Keratinocyte (primary cell): Measurements from ENCODE around the gene PCDH9. TPM values are rescaled to one million over a fixed set of nuclear protein-coding genes. Genes with fewer than 3 reads are reported as not detected.

ENCODE experiments used
- DNase-seq: peaks from one replicate; pipeline ENCODE4 v3.0.0-alpha.2; 2011; ENCODE audit warnings: low read depth, missing footprints, low spot score
- FAIRE-seq: peaks from 2 replicates; lab custom pipeline; 2011; peaks lifted over from hg19 to GRCh38; lab: Jason Lieb, UNC
- H2AFZ ChIP-seq: 2 replicates; pipeline ENCODE4 v1.6.0; 2012; ENCODE audit warnings: low read length, control low read depth, inconsistent platforms; ENCODE audit not compliant: control insufficient read depth
- H3K27ac ChIP-seq: 2 replicates; pipeline ENCODE4 v1.5.1; 2011; ENCODE audit warnings: low read length; ENCODE audit not compliant: control insufficient read depth, insufficient read depth
- H3K27me3 ChIP-seq: 3 replicates; pipeline ENCODE4 v1.6.0; 2011; ENCODE audit warnings: low read length; ENCODE audit not compliant: control insufficient read depth, insufficient read depth; ENCODE audit errors: extremely low read depth
- H3K36me3 ChIP-seq, 2 experiments: 2 replicates in 1 of 2; 3 replicates in 1 of 2; pipeline ENCODE4 v1.5.1; 2011; ENCODE audit warnings: low read length in 2 of 2, mild to moderate bottlenecking in 1 of 2; ENCODE audit not compliant: control insufficient read depth in 2 of 2, insufficient read depth in 2 of 2; ENCODE audit errors: extremely low read depth in 1 of 2
- H3K4me1 ChIP-seq: 3 replicates; pipeline ENCODE4 v1.5.1; 2011; ENCODE audit warnings: low read length; ENCODE audit not compliant: control insufficient read depth, insufficient read depth; ENCODE audit errors: extremely low read depth
- H3K4me2 ChIP-seq: 3 replicates; pipeline ENCODE4 v1.6.0; 2011; ENCODE audit warnings: low read depth, low read length; ENCODE audit not compliant: control insufficient read depth, insufficient read depth; ENCODE audit errors: extremely low read depth
- H3K4me3 ChIP-seq, 3 experiments: fragments of 200-600 bp in 1 of 3; sonication (generic) in 1 of 3; 2 replicates in 2 of 3; 3 replicates in 1 of 3; pipeline ENCODE4 v1.5.1; 2011 to 2016; ENCODE audit warnings: low read length in 3 of 3, mild to moderate bottlenecking in 3 of 3, control low read depth in 2 of 3, inconsistent platforms in 1 of 3, low read depth in 1 of 3, mixed read lengths in 1 of 3, mixed run types in 1 of 3, moderate library complexity in 1 of 3; ENCODE audit not compliant: control insufficient read depth in 2 of 3, insufficient read depth in 2 of 3; ENCODE audit errors: extremely low read depth in 1 of 3
- H3K79me2 ChIP-seq: 2 replicates; pipeline ENCODE4 v1.6.0; 2012; ENCODE audit warnings: low read length; ENCODE audit not compliant: control insufficient read depth, insufficient read depth
- H3K9ac ChIP-seq: 3 replicates; pipeline ENCODE4 v1.6.0; 2011; ENCODE audit warnings: low read length; ENCODE audit not compliant: control insufficient read depth, insufficient read depth; ENCODE audit errors: extremely low read depth
- H3K9me1 ChIP-seq: 3 replicates; pipeline ENCODE4 v1.6.0; 2011; ENCODE audit warnings: low read length; ENCODE audit not compliant: control insufficient read depth, insufficient read depth; ENCODE audit errors: extremely low read depth
- H3K9me3 ChIP-seq: 2 replicates; pipeline ENCODE4 v1.5.1; 2012; ENCODE audit warnings: low read depth, low read length; ENCODE audit not compliant: control insufficient read depth
- H4K20me1 ChIP-seq: 3 replicates; pipeline ENCODE4 v1.6.0; 2011; ENCODE audit warnings: low read length; ENCODE audit not compliant: control insufficient read depth, insufficient read depth; ENCODE audit errors: extremely low read depth
- EZH2 ChIP-seq: IDR thresholded peaks from one replicate; pipeline ENCODE4 v1.6.1; 2012; ENCODE audit warnings: inconsistent platforms, mild to moderate bottlenecking, low read length, moderate library complexity
- dilution Hi-C: fragments of 300-500 bp; cut with MboI; formaldehyde crosslinking; loops from one replicate; pipeline ENCODE4 v1.7.0; 2020; ENCODE audit warnings: low sequenced_read_pairs; ENCODE audit not compliant: extremely low pct_ligation_motif_present
- polyA plus RNA-seq, 5 experiments: library from polyadenylated mRNA; depleted of rRNA in 3 of 5; stranded (reverse) in 3 of 5; stranded (forward) in 1 of 5; unstranded in 1 of 5; fragments of >200 nt; gene quantifications; 1 replicate in 1 of 5; 2 replicates in 3 of 5; 3 replicates in 1 of 5; pipeline versions ENCODE4 v1.2.1 to v1.2.3, GENCODE V29; 2011 to 2012; ENCODE audit warnings: missing spikeins in 2 of 5, low read depth in 1 of 5, low replicate concordance in 1 of 5
- TF ChIP-seq, protein P1 (sequence below), 3 experiments: IDR thresholded peaks in 1 of 3; conservative IDR thresholded peaks in 1 of 3; optimal IDR thresholded peaks in 1 of 3; 2 replicates in 2 of 3; 3 replicates in 1 of 3; pipeline versions ENCODE3 to v1.5.1; 2011; ENCODE audit warnings: low read length in 3 of 3, mild to moderate bottlenecking in 3 of 3, moderate library complexity in 2 of 3, control low read depth in 1 of 3, inconsistent platforms in 1 of 3; ENCODE audit not compliant: insufficient read depth in 2 of 3; ENCODE audit errors: extremely low read depth in 1 of 3

The PCDH9 gene
- polyA plus RNA-seq, 1 donor (not counting 4 experiments of a cell fraction or from before 2014, with no cell fraction given) = 0.21 TPM

DNA sequence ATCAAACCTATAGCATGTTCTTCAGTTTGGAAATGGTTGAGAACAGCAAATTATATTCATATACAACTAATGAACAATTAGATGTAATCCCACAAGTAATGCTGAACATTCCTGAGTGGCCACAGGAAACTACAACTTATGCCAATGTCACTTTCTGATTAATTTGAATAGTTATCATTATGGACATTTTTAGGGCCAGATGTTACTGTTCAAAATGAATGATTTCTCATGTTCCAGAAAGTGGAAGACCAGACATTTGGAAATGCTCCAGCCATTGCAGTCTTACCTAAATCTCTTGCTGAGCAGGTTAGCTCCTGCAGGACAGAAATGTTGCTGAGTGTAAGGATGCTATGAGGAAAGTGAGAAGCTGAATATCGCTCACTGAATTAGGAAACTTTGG, 819.8 kb downstream of the PCDH9 start:
- no peaks in the 10 kb centered on the region for H3K9me3 ChIP-seq
- FAIRE-seq (no peak), DNase-seq (no peak)
- dilution Hi-C loops = no loop called here
- H4K20me1 ChIP-seq = no peaks in the 10 kb centered on the region
- H3K27ac ChIP-seq = no peak overlapping the region
- TF ChIP-seq EZH2 = no peak
- TF ChIP-seq, protein P1, sequence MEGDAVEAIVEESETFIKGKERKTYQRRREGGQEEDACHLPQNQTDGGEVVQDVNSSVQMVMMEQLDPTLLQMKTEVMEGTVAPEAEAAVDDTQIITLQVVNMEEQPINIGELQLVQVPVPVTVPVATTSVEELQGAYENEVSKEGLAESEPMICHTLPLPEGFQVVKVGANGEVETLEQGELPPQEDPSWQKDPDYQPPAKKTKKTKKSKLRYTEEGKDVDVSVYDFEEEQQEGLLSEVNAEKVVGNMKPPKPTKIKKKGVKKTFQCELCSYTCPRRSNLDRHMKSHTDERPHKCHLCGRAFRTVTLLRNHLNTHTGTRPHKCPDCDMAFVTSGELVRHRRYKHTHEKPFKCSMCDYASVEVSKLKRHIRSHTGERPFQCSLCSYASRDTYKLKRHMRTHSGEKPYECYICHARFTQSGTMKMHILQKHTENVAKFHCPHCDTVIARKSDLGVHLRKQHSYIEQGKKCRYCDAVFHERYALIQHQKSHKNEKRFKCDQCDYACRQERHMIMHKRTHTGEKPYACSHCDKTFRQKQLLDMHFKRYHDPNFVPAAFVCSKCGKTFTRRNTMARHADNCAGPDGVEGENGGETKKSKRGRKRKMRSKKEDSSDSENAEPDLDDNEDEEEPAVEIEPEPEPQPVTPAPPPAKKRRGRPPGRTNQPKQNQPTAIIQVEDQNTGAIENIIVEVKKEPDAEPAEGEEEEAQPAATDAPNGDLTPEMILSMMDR (optimal IDR thresholded peaks at IDR 0.05 in 1 of 3, IDR thresholded peaks at IDR 0.05 in 1 of 3, conservative IDR thresholded peaks at IDR 0.05 in 1 of 3; ENCODE audit: extremely low read depth in 1 of 3, insufficient read depth in 2 of 3, low read length in 3 of 3) = no peak
- no peak overlapping the region for H3K4me2 ChIP-seq
- H3K27me3 ChIP-seq = no peaks in the 10 kb centered on the region
- H3K9ac ChIP-seq = no peak overlapping the region
- H3K36me3 ChIP-seq = no peaks in the 10 kb centered on the region
- no peaks in the 10 kb centered on the region for H3K9me1 ChIP-seq
- H3K4me1 ChIP-seq = peaks cover 6% of the 10 kb centered on the region
- no peak overlapping the region for H3K4me3 ChIP-seq
- H2AFZ ChIP-seq = no peak overlapping the region
- no peaks in the 10 kb centered on the region for H3K79me2 ChIP-seq

DNA sequence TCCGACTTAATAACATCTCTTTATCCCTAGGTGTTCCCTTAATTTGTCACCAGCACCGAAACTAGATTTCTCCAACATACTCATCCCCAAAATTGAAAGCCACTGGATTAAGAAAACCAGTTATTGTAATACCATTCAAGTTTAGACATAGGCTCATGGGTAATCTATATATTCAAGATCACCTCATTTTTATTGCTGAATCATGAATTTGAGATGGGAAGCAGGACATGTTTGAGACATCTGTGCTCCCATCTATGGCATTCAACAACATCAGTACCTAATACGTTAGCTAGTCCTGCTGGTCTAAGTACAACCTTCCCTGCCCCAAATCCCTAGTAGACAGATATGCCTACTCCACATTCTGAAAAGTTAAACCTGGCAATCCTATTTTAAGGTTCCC, 820.6 kb downstream of the PCDH9 start:
- no peak for TF ChIP-seq EZH2
- TF ChIP-seq, protein P1 (optimal IDR thresholded peaks at IDR 0.05 in 1 of 3, IDR thresholded peaks at IDR 0.05 in 1 of 3, conservative IDR thresholded peaks at IDR 0.05 in 1 of 3; ENCODE audit: extremely low read depth in 1 of 3, insufficient read depth in 2 of 3, low read length in 3 of 3) = no peak
- no peaks in the 10 kb centered on the region for H3K9me1 ChIP-seq
- H3K4me2 ChIP-seq = no peak overlapping the region
- H4K20me1 ChIP-seq = no peaks in the 10 kb centered on the region
- no peaks in the 10 kb centered on the region for H3K79me2 ChIP-seq
- no peaks in the 10 kb centered on the region for H3K36me3 ChIP-seq
- H3K9me3 ChIP-seq = no peaks in the 10 kb centered on the region
- H3K27me3 ChIP-seq = no peaks in the 10 kb centered on the region
- no peak for FAIRE-seq
- H2AFZ ChIP-seq = no peak overlapping the region
- DNase-seq = no peak
- peaks cover 6% of the 10 kb centered on the region for H3K4me1 ChIP-seq
- dilution Hi-C loops = no loop called here
- no peak overlapping the region for H3K27ac ChIP-seq
- H3K9ac ChIP-seq = no peak overlapping the region
- no peak overlapping the region for H3K4me3 ChIP-seq
